Vagina (tissue), 2 donors: Measurements from ENCODE around the gene OPRD1.

ENCODE experiments used
- POLR2A ChIP-seq, 2 donors: fragments of 450-650 bp; IDR thresholded peaks; one replicate each; pipeline ENCODE4 v1.6.1; 2017; ENCODE audit warnings: antibody characterized with exemption in 2 of 2, mild to moderate bottlenecking in 2 of 2, moderate library complexity in 2 of 2
- POLR2AphosphoS5 ChIP-seq, 2 donors: sonication (generic); formaldehyde crosslinking; IDR thresholded peaks; one replicate each; pipeline ENCODE4 v1.9.0; 2017; ENCODE audit warnings: antibody characterized with exemption in 2 of 2, mild to moderate bottlenecking in 2 of 2, low read depth in 1 of 2; ENCODE audit not compliant: insufficient read depth in 1 of 2
- TF ChIP-seq, protein P1 (sequence below), 3 experiments: fragments of 450-650 bp in 2 of 3; fragments of 200-600 bp in 1 of 3; sonication (generic) in 1 of 3; IDR thresholded peaks; one replicate each; pipeline ENCODE4 v1.5.1; 2017 to 2019; ENCODE audit warnings: antibody characterized with exemption in 3 of 3, mild to moderate bottlenecking in 2 of 3, moderate library complexity in 2 of 3

- TF ChIP-seq, protein P1, sequence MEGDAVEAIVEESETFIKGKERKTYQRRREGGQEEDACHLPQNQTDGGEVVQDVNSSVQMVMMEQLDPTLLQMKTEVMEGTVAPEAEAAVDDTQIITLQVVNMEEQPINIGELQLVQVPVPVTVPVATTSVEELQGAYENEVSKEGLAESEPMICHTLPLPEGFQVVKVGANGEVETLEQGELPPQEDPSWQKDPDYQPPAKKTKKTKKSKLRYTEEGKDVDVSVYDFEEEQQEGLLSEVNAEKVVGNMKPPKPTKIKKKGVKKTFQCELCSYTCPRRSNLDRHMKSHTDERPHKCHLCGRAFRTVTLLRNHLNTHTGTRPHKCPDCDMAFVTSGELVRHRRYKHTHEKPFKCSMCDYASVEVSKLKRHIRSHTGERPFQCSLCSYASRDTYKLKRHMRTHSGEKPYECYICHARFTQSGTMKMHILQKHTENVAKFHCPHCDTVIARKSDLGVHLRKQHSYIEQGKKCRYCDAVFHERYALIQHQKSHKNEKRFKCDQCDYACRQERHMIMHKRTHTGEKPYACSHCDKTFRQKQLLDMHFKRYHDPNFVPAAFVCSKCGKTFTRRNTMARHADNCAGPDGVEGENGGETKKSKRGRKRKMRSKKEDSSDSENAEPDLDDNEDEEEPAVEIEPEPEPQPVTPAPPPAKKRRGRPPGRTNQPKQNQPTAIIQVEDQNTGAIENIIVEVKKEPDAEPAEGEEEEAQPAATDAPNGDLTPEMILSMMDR (IDR thresholded peaks at IDR 0.05), result no peak
- TF ChIP-seq POLR2AphosphoS5 (IDR thresholded peaks at IDR 0.05; ENCODE audit: insufficient read depth in 1 of 2, low read depth in 1 of 2), result no peak
- TF ChIP-seq POLR2A (IDR thresholded peaks at IDR 0.05), result no peak
These were observed 45.3 kb upstream of the OPRD1 start for GRCh38 chr1:28766532-28767183.
